Fibroblast of villous mesenchyme (primary cell): Measurements from ENCODE around the gene SCAF4. TPM values are rescaled to one million over a fixed set of nuclear protein-coding genes. Genes with fewer than 3 reads are reported as not detected.
A peak's percentile ranks its signal among the peaks of the same experiment; 100 is the strongest.
"Not testable (repeated sequence)": the region's sequence is repeated elsewhere in the genome, so short reads cannot be mapped to it uniquely, and the experiment has no call there.

Source experiments
- DNase-seq: peaks from one replicate; pipeline ENCODE4 v3.0.0-alpha.2; 2010; ENCODE audit warnings: low read depth
- H3K4me3 ChIP-seq: 2 replicates; pipeline ENCODE4 v1.5.1; 2011; ENCODE audit warnings: low read depth, mild to moderate bottlenecking, low read length
- total RNA-seq: library from RNA; depleted of rRNA; stranded (reverse); fragments of >200 nt; gene quantifications from 2 replicates; pipeline ENCODE4 v1.2.3, GENCODE V29; 2012
- TF ChIP-seq, protein P1 (sequence below): IDR thresholded peaks from 2 replicates; pipeline ENCODE4 v1.5.1; 2012; ENCODE audit warnings: low read depth, mild to moderate bottlenecking, low read length; ENCODE audit not compliant: insufficient read depth

Gene SCAF4
- total RNA-seq, 1 donor = 9.1 TPM

DNA sequence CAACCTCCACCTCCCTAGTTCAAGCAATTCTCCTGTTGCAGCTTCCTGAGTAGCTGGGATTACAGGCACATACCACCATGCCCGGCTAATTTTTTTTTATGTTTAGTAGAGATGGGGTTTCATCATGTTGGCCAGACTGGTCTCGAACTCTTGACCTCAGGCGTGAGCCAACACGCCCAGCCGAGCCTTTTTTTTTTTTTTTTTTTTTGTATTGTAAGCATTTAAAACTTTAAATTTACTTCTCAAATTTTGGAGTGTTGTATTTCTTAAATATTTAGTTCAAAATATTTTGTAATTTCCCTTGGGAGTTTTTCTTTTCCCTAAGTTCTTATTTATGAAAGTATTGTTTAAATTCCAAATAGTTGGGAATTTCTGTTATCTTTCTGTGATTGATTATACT, 9.2 kb upstream of the SCAF4 start:
- H3K4me3 ChIP-seq = no peak overlapping the region
- TF ChIP-seq, protein P1, sequence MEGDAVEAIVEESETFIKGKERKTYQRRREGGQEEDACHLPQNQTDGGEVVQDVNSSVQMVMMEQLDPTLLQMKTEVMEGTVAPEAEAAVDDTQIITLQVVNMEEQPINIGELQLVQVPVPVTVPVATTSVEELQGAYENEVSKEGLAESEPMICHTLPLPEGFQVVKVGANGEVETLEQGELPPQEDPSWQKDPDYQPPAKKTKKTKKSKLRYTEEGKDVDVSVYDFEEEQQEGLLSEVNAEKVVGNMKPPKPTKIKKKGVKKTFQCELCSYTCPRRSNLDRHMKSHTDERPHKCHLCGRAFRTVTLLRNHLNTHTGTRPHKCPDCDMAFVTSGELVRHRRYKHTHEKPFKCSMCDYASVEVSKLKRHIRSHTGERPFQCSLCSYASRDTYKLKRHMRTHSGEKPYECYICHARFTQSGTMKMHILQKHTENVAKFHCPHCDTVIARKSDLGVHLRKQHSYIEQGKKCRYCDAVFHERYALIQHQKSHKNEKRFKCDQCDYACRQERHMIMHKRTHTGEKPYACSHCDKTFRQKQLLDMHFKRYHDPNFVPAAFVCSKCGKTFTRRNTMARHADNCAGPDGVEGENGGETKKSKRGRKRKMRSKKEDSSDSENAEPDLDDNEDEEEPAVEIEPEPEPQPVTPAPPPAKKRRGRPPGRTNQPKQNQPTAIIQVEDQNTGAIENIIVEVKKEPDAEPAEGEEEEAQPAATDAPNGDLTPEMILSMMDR = no peak
- no peak for DNase-seq

DNA sequence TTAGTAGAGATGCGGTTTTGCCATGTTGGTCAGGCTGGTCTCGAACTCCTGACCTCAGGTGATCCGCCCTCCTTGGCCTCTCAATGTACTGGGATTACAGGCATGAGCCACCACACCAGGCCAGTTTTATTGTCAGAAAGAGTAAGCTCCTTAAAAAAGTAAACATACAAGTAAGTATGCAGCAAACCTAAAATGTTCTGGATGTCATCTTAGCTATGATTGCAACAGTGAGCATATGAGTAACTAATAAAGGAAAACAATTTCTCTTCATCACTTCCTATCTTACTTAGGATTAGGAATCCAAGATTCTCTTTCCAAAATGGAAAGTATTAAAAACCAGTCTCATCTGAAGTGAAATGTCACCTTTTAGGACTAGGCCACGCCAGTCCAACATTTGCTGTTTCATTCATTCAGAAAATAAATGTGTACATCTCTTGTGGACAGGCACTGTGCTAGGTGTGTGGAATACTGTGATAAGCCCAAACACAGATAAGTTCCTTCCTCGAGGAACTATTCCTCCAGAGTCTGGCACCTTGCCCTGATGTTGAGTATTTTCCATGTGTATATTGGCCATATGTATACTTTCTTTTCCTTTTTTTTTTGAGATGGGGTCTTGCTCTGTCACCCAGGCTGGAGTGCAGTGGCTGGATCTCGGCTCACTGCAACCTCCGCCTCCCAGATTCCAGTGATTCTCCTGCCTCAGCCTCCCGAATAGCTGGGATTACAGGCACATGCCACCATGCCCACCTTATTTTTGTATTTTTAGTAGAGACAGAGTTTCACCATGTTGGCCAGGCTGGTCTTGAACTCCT, 5.9 kb upstream of the SCAF4 start:
- peak; percentile 55 for DNase-seq
- H3K4me3 ChIP-seq = not testable (repeated sequence)

DNA sequence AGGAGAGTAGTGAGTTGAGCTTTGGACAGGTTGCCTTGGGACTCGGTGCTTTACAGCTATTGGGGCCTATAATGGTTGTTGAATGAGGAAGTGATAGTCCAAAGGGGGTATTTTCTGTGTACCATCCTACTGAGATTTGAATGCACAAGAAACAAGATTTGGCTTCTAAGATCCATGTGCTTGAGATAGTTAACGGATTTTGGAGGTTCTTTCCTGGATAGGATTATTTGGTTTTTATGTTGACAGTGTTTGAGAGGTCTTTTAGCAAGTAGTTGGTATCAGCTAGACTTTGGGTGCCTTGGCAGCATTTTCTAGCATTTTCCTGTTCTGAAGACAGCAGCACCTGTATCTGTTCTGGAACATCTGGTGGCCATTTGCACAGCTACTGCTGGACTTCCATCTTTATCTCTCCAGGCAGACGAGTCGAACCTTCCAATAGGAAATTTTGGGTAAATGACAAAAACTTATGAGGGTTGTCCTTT, 3.6 kb upstream of the SCAF4 start:
- DNase-seq = no peak
- TF ChIP-seq, protein P1 = no peak
- H3K4me3 ChIP-seq = no peak overlapping the region

DNA sequence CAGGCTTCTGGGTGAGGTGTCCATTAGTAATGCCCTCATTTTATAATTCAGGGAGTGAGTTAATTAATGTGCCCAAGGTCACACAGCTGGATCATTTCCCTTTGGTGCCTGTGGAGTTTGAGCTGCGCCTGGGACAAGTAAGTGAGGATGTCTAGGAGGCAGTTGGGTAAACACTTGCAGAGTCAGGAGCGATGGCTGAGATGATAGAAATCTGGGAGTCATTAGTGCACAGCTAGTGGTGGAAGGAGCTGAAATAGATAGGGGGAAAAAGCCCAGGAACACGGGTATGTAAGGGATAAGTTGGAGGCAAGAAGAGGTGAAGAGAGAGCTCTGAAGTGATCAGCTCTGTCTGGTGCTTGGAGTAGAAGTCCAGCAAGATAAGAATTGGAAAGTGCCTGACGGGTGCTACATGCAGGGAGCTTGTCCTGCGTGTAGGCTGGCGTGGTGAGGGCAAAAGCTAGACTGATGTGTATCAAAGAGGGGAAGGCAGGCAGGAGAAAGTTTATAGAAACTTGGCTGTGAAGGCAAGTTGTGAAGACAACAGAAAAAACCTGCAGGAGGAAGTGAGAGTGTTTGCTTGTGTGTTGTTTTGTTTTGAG, 1.7 kb upstream of the SCAF4 start:
- TF ChIP-seq, protein P1 = no peak
- no peak for DNase-seq
- no peak overlapping the region for H3K4me3 ChIP-seq

DNA sequence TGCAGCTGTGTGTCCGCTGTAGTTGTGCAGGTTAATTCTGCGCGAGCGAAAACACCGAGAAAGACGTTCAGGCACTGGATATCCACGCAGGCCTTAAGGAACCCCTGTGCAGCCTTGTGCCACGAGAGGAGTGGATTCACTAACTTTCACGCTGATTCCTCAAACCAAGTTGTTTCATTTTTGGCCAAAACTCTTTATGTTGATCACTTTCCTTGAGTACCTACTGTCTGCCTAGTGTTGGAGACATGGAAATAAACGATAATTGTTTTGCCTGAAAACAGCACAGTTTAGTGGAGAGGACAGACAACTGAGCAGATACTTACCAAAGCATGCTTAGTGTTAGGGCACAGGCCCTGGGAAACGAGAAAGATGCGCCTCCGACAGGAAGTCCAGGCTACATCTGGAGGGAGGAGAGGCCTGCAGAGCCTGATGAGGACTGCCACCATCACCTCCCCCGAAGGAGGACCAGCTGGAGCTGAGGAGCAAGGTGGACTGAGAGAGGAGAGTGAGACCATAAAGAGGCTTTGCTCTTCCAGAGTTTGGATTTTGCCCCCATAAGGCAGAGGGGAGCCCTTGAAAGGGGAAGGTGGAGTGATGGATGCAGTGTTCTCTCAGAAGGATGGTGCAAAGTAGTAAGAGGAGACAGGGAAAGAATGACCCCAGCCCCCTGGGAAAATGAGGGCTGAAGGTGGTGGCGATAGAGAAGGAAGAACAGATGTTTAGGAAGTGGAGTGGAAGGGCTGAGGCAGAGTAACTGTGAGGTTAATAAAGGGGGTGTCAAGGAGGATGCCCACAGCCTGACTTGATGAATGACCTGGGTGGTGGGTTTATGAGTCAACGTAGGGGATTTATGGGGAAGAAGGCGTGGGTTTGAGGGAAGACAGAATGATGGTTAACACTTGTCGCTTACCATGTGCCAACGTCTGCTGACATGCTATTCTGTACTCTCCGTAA, 956 bp upstream of the SCAF4 start:
- H3K4me3 ChIP-seq = peak overlapping the region; percentile 60
- DNase-seq = peak; percentile 34
- TF ChIP-seq, protein P1 = no peak

DNA sequence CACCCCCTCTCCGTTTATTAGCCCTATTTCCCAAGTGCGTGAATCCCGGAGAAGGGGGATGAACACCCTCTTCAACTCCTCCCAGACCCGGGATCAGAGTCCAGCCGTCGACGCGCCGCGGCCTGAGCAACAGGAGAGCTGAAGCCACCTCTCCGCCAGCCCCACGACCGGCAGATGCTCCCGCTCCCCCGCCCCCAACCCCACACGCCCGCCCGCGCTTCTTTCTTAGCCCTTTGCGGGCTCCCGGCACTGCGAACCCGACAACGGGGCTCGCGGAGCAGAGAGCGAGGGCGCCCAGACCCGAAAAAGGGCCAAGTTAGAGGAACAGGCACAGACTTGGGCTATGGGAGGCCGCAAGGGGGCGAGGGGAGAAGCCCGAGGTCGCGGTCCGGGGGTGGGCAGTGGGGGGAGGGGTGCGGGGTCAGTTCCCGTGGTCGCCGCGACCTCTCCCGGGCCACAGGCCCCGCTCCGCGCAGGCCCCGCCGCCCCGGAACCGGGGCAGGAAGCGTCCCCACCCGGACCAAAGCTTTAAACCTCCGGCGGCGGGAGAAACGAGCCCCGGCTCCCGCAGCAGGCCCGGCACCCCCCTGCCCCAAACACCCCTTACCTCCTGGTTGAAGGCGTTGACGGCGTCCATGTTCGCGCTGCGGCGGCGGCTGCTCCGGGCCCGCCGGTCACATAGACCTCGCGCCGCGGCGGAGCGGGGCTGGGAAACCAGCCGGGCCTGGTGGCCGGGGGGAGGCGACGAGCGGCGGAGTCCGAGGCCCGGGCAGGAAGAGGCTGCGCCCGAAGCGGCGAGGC, 662 bp downstream of the SCAF4 start:
- TF ChIP-seq, protein P1 = peak; percentile 9
- peak overlapping the region; percentile 90 for H3K4me3 ChIP-seq
- peak; percentile 54 for DNase-seq
